ENCODE measurements around the gene GLIPR1L2.
"Not testable (repeated sequence)": the region's sequence is repeated elsewhere in the genome, so short reads cannot be mapped to it uniquely, and the experiment has no call there.

GLIPR1L2 gene

DNA sequence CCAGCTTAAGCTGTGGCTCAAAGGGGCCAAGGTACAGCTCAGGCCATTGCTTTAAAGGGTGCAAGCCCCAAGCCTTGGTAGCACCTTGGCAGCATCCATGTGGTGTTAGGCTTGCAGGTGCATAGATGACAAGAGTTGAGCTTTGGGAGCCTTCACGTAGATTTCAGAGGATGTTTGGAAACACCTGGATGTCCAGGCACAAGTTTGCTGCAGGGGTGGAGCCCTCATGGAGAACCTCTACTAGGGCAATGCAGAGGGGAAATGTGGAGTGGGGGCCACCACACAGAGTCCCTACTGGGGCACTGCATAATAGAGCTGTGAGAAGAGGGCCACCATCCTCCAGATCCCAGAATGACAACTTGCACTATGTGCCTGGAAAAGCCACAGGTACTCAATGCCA is 37.9 kb downstream of the GLIPR1L2 start:
- H3K4me1 ChIP-seq (ENCODE audit: control insufficient read depth, insufficient read depth, low read length, unreplicated experiment), result no peaks in the 10 kb centered on the region
- no peak overlapping the region for H2AFZ ChIP-seq (ENCODE audit: low read length, unreplicated experiment)
- no peaks in the 10 kb centered on the region for H3K79me2 ChIP-seq (ENCODE audit: control insufficient read depth, insufficient read depth, low read length, unreplicated experiment)
- H3K4me3 ChIP-seq (ENCODE audit: low read depth, low read length), result no peak overlapping the region
- H3K36me3 ChIP-seq (ENCODE audit: insufficient read depth, low read length), result no peaks in the 10 kb centered on the region
- no peak overlapping the region for H3K27ac ChIP-seq (ENCODE audit: low read depth, low read length)
- H3K27me3 ChIP-seq (ENCODE audit: insufficient read depth, low read length), result no peaks in the 10 kb centered on the region

DNA sequence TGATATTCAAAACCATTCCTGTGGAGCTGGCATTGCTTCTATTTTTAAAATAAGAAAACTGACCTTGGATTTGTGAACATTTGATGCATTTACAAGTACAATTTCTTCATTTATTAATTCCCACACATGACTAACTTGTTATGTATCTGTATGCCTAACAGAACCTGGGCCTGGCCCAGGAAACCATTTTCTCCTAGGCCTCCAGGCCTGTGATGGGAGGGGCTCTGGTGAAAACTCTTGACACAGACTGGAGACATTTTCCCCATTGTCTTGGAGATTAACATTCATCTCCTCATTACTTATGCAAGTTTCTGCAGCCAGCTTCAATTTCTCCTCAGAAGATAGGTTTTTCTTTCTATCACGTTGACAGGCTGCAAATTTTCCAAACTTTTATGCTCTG is 42.0 kb downstream of the GLIPR1L2 start:
- no peaks in the 10 kb centered on the region for H3K36me3 ChIP-seq (ENCODE audit: insufficient read depth, low read length)
- H3K27ac ChIP-seq (ENCODE audit: low read depth, low read length), result no peak overlapping the region
- H3K27me3 ChIP-seq (ENCODE audit: insufficient read depth, low read length), result no peaks in the 10 kb centered on the region
- H3K4me1 ChIP-seq (ENCODE audit: control insufficient read depth, insufficient read depth, low read length, unreplicated experiment), result no peaks in the 10 kb centered on the region
- H2AFZ ChIP-seq (ENCODE audit: low read length, unreplicated experiment), result peak overlapping the region; percentile 84
- H3K4me3 ChIP-seq (ENCODE audit: low read depth, low read length), result no peak overlapping the region
- H3K79me2 ChIP-seq (ENCODE audit: control insufficient read depth, insufficient read depth, low read length, unreplicated experiment), result no peaks in the 10 kb centered on the region

- H3K27me3 ChIP-seq (ENCODE audit: insufficient read depth, low read length), result no peaks in the 10 kb centered on the region
- no peak overlapping the region for H3K27ac ChIP-seq (ENCODE audit: low read depth, low read length)
- H3K79me2 ChIP-seq (ENCODE audit: control insufficient read depth, insufficient read depth, low read length, unreplicated experiment), result no peaks in the 10 kb centered on the region
- H2AFZ ChIP-seq (ENCODE audit: low read length, unreplicated experiment), result no peak overlapping the region
- no peaks in the 10 kb centered on the region for H3K4me1 ChIP-seq (ENCODE audit: control insufficient read depth, insufficient read depth, low read length, unreplicated experiment)
- no peak overlapping the region for H3K4me3 ChIP-seq (ENCODE audit: low read depth, low read length)
- H3K36me3 ChIP-seq (ENCODE audit: insufficient read depth, low read length), result no peaks in the 10 kb centered on the region
Measured at GRCh38 chr12:75437564-75437963, 46.7 kb downstream of the GLIPR1L2 start.

- Histone ChIP-seq H3K27ac (ENCODE audit: low read depth, low read length) (no peak overlapping the region), H2AFZ (ENCODE audit: low read length, unreplicated experiment) (no peak overlapping the region)
Measured at GRCh38 chr12:75438059-75438754, 47.3 kb downstream of the GLIPR1L2 start.

DNA sequence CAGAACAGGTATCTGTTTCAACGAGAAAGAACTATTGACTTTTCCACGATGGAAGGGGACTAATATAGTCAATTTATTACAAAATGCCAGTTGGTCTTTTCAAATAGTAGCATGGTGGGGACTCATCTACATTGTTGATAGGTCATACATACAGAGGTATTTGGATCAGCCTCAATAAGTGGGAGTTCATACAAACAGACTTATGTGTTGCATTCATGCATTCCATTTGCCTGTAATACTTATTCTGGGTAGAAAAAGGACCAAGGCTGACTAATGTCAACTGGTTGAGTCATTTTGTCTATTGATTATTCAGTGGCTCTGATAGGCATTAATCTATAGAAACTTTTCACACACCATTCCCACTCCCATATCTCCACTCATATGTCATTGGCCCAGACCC is 48.2 kb downstream of the GLIPR1L2 start:
- H2AFZ ChIP-seq (ENCODE audit: low read length, unreplicated experiment), result no peak overlapping the region
- no peaks in the 10 kb centered on the region for H3K79me2 ChIP-seq (ENCODE audit: control insufficient read depth, insufficient read depth, low read length, unreplicated experiment)
- no peak overlapping the region for H3K27ac ChIP-seq (ENCODE audit: low read depth, low read length)
- H3K4me3 ChIP-seq (ENCODE audit: low read depth, low read length), result no peak overlapping the region
- H3K27me3 ChIP-seq (ENCODE audit: insufficient read depth, low read length), result no peaks in the 10 kb centered on the region
- H3K4me1 ChIP-seq (ENCODE audit: control insufficient read depth, insufficient read depth, low read length, unreplicated experiment), result peaks cover 7% of the 10 kb centered on the region
- no peaks in the 10 kb centered on the region for H3K36me3 ChIP-seq (ENCODE audit: insufficient read depth, low read length)

More at GRCh38 chr12:75438059-75438754, 47.3 kb downstream of the GLIPR1L2 start:
- Histone ChIP-seq H3K79me2 (ENCODE audit: control insufficient read depth, insufficient read depth, low read length, unreplicated experiment) (no peaks in the 10 kb centered on the region), H3K36me3 (ENCODE audit: insufficient read depth, low read length) (no peaks in the 10 kb centered on the region), H3K4me1 (ENCODE audit: control insufficient read depth, insufficient read depth, low read length, unreplicated experiment) (no peaks in the 10 kb centered on the region), H3K4me3 (ENCODE audit: low read depth, low read length) (no peak overlapping the region), H3K27me3 (ENCODE audit: insufficient read depth, low read length) (no peaks in the 10 kb centered on the region)

- no peaks in the 10 kb centered on the region for H3K79me2 ChIP-seq (ENCODE audit: control insufficient read depth, insufficient read depth, low read length, unreplicated experiment)
- no peak overlapping the region for H2AFZ ChIP-seq (ENCODE audit: low read length, unreplicated experiment)
- H3K36me3 ChIP-seq (ENCODE audit: insufficient read depth, low read length), result no peaks in the 10 kb centered on the region
- H3K27ac ChIP-seq (ENCODE audit: low read depth, low read length), result no peak overlapping the region
- no peaks in the 10 kb centered on the region for H3K27me3 ChIP-seq (ENCODE audit: insufficient read depth, low read length)
- no peak overlapping the region for H3K4me3 ChIP-seq (ENCODE audit: low read depth, low read length)
- H3K4me1 ChIP-seq (ENCODE audit: control insufficient read depth, insufficient read depth, low read length, unreplicated experiment), result peaks cover 16% of the 10 kb centered on the region
Measured at GRCh38 chr12:75439930-75440329, 49.0 kb downstream of the GLIPR1L2 start.

- H3K36me3 ChIP-seq (ENCODE audit: insufficient read depth, low read length); H3K27me3 ChIP-seq (ENCODE audit: insufficient read depth, low read length); H2AFZ ChIP-seq (ENCODE audit: low read length, unreplicated experiment); H3K4me3 ChIP-seq (ENCODE audit: low read depth, low read length); H3K27ac ChIP-seq (ENCODE audit: low read depth, low read length); H3K79me2 ChIP-seq (ENCODE audit: control insufficient read depth, insufficient read depth, low read length, unreplicated experiment): not testable (repeated sequence)
- peaks cover 29% of the 10 kb centered on the region for H3K4me1 ChIP-seq (ENCODE audit: control insufficient read depth, insufficient read depth, low read length, unreplicated experiment)
Measured at GRCh38 chr12:75441687-75442449, 51.0 kb downstream of the GLIPR1L2 start.

- not testable (repeated sequence) for H3K27me3 ChIP-seq (ENCODE audit: insufficient read depth, low read length); H3K79me2 ChIP-seq (ENCODE audit: control insufficient read depth, insufficient read depth, low read length, unreplicated experiment); H3K4me3 ChIP-seq (ENCODE audit: low read depth, low read length); H2AFZ ChIP-seq (ENCODE audit: low read length, unreplicated experiment); H3K36me3 ChIP-seq (ENCODE audit: insufficient read depth, low read length); H3K27ac ChIP-seq (ENCODE audit: low read depth, low read length)
- peaks cover 35% of the 10 kb centered on the region for H3K4me1 ChIP-seq (ENCODE audit: control insufficient read depth, insufficient read depth, low read length, unreplicated experiment)
Measured at GRCh38 chr12:75442454-75442853, 51.6 kb downstream of the GLIPR1L2 start.

DNA sequence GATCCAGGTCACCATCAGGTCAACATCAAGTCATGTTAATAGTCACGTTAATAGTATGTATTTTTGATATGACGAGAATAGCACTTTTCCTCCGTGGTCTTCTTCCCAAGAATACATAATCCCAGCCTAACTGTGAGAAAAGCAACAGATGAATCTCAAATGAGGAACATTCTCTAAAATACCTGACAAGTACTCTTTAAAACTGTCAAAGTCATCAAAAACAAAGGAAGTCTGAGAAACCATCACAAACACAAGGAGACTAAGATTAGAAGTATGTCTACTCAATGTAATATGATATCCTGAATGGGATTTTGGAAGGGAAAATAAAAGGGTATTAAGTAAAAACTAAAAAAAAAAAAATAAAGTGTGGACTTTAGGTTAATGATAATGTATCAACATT is 52.8 kb downstream of the GLIPR1L2 start:
- Histone ChIP-seq H3K36me3 (ENCODE audit: insufficient read depth, low read length) (no peaks in the 10 kb centered on the region), H2AFZ (ENCODE audit: low read length, unreplicated experiment) (no peak overlapping the region), H3K27me3 (ENCODE audit: insufficient read depth, low read length) (no peaks in the 10 kb centered on the region), H3K4me3 (ENCODE audit: low read depth, low read length) (no peak overlapping the region), H3K27ac (ENCODE audit: low read depth, low read length) (0 out of 2 replicates have a peak overlapping the region, but pooled peaks have one; percentile 34), H3K4me1 (ENCODE audit: control insufficient read depth, insufficient read depth, low read length, unreplicated experiment) (peaks cover 42% of the 10 kb centered on the region), H3K79me2 (ENCODE audit: control insufficient read depth, insufficient read depth, low read length, unreplicated experiment) (no peaks in the 10 kb centered on the region)

DNA sequence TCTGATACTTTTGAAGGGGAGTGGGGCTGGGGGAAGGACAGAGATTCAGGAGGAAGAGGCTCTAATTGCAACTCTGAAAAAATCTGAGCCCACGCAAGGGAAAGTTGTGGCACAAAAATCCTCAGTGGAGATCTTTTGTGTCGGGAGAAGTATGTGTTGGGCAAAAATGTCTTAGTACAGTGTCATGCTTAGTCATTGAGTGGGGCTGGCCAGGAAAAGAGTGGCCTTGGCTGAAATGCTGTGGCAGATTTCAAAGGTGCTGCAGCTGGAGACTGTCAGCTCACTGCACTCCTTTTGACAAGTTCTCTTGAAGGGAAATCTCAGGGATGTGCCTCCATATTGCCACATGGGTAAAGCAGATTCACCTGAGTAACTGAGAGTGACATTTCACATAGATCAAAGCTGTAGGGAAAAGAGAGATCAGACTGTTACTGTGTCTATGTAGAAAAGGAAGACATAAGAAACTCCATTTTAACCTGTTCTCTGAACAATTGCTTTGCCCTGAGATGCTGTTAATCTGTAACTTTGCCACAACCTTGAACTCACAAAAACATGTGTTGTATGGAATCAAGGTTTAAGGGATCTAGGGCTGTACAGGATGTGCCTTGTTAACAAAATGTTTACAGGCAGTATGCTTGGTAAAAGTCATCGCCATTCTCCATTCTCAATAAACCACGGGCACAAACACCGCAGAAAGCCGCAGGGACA is 53.7 kb downstream of the GLIPR1L2 start:
- Histone ChIP-seq H3K4me1 (ENCODE audit: control insufficient read depth, insufficient read depth, low read length, unreplicated experiment) (peaks cover 42% of the 10 kb centered on the region), H3K4me3 (ENCODE audit: low read depth, low read length) (no peak overlapping the region), H2AFZ (ENCODE audit: low read length, unreplicated experiment) (peak overlapping the region; percentile 21), H3K27ac (ENCODE audit: low read depth, low read length) (peak overlapping the region; percentile 34), H3K79me2 (ENCODE audit: control insufficient read depth, insufficient read depth, low read length, unreplicated experiment) (no peaks in the 10 kb centered on the region), H3K36me3 (ENCODE audit: insufficient read depth, low read length) (no peaks in the 10 kb centered on the region), H3K27me3 (ENCODE audit: insufficient read depth, low read length) (no peaks in the 10 kb centered on the region)

Data from ACC112 (cell line).